Measurements from ENCODE around the gene PDPN.
"Not testable (repeated sequence)": the region's sequence is repeated elsewhere in the genome, so short reads cannot be mapped to it uniquely, and the experiment has no call there.

The PDPN gene

DNA sequence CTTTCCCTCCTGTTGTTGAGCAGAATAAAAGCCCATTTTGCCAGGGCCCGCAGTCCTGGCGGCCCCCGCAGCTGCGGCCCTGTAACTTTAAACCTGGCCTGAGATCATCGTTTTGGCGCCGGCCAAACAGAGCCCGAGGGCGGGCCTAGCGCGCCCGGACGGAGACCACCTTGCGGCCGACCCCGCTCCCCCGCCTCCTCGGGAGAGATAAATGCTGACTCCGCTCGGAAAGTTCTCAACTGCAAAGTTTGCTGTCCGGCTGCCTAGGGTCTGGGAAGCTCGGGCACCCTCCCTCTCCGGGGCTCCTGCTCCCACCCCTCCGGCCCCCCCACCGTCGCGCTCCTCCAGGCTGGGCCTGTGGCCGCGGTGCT lies at the start of gene PDPN:
PDPN (plus strand) TSS at position 238 of the 371 bp plus-strand sequence. CDS start 202 bp downstream, outside the sequence.
- DNase-seq: no peak

DNA sequence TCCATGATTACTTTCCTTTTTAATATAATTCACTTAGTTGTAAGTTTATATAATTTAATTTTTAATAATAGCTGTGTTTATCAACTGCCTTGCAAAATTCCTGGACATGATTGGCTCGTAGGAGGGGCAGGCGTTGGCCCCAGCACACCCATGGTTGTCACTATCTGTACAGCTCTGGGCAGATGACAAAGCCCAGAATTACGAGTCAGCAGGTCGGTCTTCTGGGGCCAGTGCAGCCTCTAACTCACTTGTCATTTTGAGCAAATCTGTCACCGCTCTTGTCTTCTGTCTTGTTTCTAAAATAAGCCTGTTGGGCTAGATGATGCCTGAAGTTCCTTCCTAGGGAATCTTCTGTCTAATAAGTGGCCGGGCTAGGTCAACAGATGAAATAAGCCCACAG lies 48.4 kb upstream of the PDPN start:
- no peak for DNase-seq

GRCh38 chr1:13536571-13536970 lies 47.1 kb upstream of the PDPN start:
- DNase-seq: no peak

- DNase-seq: no peak
Observed at GRCh38 chr1:13538832-13539231, 44.8 kb upstream of the PDPN start.

DNA sequence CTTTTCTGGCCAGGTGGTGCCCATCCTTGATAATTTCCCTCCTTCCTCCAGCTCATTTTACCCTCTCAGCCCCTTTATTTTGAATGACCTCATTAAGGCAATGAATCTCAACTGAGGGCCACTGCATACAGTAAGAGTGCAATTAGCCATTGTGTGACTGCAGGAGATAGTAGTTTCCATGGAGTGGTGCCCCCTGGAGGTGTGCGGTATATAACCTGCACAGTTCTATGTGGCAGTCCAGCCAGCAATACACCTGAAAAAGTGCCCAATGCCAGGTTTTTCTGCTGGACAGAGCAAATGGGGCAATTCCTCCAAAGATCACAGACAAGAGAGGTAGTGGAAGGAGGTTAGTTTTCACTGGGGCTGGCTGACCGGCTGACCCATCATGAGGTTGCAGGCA lies 43.9 kb upstream of the PDPN start:
- DNase-seq: no peak

DNA sequence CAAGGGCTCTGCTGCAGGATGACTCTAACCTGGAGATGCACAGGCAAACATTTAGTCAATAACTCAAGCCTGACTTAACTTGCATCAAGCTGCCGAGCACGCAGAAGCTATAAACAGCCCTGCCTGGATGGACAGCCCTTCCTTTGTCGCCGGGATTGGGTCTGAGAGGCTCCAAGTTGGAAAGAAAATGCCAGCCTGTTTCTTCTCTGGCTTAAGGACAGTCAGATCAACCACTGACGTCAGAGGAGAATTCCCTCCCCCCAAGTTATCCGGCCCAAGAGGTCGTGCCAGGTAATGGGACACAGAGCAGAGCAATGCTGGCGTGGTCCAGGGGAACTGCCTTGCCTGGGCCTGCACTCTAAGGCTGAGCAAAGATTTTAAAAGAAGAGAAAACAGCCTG lies 42.8 kb upstream of the PDPN start:
- no peak for DNase-seq

DNA sequence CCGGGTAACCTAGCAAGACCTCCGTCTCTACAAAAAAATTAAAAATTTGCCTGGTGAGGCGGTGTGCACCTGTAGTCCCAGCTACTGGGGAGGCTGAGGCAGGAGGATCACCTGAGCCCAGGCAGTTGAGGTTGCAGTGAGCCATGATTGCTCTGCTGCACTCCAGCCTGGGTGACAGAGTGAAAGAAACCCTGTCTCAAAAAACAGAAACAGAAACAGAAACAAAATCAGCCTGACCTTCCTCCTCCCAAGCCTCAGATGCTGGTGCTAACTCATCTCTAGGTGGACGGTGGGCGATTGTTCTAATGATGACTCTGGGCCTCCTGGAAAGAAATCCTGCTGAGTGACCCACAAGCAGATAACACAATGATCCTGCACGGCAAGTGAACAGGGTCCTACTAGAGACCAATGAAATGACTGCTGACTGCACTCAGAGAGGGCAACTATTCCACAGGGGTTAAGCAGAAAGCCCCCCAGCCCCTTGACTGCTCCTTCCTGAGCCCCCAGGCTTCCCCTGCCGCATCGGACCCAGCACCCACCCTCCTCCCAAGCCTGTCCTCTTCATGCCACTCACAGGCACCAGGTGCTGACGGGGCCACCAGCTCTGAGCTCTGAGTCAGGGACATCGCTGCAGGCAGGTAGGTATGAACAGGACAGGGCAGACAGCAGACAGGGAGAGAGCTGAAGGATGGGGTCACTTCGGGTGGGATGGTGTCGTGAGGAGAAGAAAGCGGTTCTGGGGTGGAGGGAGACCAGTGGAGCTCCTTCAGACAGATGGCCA lies 42.0 kb upstream of the PDPN start:
- no peak for DNase-seq

GRCh38 chr1:13543451-13544220 lies 40.0 kb upstream of the PDPN start:
- DNase-seq: peak; percentile 4

DNA sequence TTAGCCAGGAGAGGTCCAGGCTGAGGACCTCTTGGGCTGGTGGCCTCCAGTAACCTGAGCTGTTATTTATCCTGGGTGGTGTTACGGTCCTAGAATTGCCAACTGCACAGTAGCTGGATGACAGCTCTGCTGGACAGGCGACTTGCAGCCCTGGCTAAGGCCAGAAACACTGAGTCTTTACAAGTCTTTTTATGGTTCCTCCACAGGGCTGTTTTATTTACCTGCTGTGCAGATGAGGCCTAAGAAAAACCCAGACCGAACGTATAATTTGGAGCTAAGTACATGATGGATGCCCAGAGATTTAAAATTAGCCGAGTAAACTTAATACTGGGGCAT lies 39.4 kb upstream of the PDPN start:
- DNase-seq: no peak

GRCh38 chr1:13546791-13547190 lies 36.8 kb upstream of the PDPN start:
- no peak for DNase-seq

DNA sequence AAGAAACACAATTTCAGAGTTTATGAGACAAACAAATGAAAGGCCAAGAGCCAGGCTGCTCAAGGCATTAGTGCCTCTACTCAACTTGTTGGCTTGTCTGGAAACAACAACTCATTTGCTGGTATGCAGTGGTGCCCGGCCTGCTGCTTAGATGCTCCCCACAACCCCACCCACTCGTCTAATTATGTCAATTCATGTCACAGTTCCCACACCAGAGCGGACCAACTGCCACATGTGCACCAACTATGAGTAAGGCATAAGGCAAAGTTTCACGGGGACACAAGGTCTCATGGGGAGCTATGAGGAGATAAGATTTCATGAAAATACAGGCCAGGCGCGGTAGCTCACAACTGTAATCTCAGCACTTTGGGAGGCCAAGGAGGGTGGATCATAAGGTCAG lies 35.4 kb upstream of the PDPN start:
- DNase-seq: no peak

DNA sequence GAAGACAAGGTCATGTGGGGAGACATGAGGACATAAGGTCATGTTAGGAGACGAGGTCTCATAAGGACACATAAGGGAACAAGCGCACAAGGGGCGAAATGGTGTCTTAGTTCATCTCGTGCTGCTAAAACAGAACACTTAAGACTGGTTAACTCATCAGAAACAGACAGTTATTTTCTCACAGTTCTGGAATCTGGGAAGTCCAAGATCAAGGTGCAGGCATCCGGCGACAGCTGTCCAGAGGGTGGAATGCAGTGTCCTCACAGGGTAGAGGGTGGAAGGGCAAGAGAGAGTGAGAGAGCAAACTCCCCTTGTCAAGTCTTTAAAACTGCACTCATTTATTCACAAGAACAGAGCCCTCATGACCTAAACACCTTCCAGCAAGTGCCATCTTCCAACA lies 34.6 kb upstream of the PDPN start:
- DNase-seq: no peak

DNA sequence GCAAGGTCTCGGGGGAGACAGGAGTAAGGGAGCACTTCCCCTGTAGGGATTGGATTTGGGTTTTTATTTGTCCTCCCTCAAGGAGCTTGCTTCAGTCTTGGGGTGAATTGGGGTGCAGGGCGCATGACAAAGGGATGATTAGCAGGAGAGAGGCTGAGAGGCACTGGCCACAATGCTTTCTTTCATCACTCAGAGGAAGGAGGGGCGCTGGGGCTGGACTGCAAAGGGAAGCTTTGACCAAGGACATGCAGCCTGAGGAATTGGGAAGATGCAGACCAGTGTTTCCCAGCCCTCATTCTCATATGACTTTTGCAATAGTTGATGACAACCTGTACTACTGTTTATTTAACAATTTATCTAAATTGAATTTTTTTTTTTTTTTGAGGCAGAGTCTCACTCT lies 34.1 kb upstream of the PDPN start:
- no peak for DNase-seq

DNA sequence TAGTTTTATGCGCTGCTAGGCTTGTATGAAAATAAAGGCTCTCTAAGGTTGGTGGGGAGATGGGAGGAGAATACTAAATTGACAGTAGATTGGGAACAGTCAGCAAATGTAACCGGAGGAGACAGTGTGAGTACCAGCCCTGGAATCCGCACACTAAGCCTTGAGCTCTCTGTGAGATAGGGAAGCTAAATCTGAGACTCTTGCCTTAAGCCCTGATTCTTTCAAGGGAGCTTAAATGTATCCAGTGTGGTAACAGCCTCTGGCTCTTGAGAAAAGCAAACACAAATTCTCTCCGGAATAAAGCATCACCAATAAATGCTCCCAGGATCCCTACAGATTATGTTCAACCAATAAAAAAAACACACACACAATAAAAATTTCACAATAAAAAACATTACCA lies 33.0 kb upstream of the PDPN start:
- no peak for DNase-seq

DNA sequence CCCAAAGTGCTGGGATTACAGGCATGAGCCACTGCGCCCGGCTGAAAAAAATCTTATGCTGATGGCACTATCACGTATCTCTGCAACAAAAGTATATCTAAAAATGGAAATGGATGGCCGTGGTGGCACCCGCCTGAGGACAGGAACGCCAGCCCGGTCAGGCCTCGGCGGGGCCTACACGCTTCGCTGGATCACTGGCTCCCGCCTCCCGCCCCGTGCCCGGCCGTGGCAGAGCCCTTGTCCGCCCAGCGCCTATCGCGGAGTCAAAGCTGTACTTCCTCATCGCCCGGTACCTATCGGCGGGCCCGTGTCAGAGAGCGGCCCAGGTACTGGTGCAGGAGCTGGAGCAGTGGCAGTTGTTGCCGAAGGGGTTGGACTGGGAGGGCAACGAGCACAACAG lies 28.8 kb upstream of the PDPN start:
- no peak for DNase-seq

DNA sequence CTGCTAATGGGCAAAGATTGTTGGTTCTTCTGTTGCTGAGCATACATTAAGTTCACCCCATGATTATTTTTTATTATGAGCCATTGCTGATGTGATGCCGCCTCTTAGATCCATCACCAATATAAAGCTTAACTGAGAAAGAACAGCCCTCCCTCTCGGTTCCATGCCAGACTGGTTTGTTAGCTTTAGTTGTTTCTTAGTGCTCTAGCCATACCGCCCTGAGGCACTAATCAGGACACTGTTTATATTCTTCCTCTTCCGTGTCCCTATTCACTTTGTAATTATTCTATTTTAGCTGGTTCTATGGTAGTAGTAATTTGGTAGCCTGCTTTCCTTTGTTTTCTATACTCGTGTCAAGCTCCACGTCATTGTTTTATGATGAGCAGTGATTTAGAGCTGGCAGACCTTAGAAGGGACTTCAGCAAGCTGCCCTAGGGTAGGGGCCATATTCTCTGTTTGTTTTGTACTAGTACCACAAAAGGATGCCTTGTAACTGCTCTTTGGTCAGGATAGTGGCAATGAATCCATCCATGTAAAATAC lies 27.3 kb upstream of the PDPN start:
- no peak for DNase-seq

GRCh38 chr1:13560541-13560940 lies 23.1 kb upstream of the PDPN start:
- DNase-seq: no peak

GRCh38 chr1:13562981-13563380 lies 20.7 kb upstream of the PDPN start:
- not testable (repeated sequence) for DNase-seq

DNA sequence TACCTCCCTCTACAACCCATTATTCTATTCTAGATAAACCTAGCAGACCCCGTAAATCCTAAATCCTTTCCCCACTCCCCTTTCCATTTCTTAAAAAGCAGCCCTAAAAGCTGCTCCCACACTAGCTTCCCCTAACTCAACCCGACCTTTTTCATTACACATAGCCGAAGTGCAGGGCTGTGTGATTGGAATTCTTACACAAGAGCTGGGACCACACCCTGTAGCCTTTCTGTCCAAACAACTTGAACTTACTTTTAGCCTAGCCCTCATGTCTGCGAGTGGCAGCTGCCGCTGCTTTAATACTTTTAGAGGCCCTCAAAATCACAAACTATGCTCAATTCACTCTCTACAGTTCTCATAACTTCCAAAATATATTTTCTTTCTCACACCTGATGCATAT lies 19.6 kb upstream of the PDPN start:
- DNase-seq: no peak

GRCh38 chr1:13570435-13570834 lies 13.2 kb upstream of the PDPN start:
- DNase-seq: not testable (repeated sequence)

DNA sequence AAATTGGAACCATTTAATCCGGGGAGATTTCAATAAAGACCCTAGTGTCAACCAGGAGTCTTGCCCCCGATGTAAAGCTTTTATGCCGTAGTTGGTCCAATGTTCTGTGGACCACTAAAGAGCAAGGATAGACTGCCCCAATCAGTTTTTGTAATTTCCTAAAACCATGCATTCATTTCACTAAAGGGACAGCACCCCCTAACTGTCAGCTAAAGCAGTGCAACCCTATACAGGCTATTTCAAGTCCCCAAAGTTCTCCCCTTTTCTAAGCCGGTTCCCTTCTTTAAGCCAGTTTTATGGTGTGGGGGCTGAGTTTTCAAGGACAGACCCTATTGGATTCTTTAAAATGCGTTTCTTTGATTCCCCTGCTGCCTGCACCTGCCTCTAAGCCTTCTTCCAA lies 12.7 kb upstream of the PDPN start:
- no peak for DNase-seq

GRCh38 chr1:13573586-13573985 lies 10.0 kb upstream of the PDPN start:
- DNase-seq: no peak

- no peak for DNase-seq
Observed at GRCh38 chr1:13576926-13577325, 6.7 kb upstream of the PDPN start.

DNA sequence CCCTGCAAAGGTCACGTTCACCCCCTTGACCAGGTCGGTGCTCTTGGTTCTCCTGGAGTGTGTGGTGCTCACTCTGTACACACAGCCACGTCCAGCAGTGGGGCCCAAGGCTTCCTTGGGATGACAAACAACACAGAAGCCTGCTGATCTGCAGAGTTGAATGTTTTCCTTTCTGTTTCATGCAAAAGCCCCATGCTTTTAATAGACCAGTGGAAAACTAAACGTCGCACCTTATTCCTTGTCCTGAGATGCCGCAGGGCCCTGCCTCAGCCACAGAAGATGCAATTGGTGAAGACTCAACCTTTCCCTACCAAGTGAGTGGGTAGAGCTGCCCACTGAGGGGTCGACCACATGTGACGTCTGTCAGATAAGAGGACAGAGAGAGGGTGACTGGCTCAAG lies 5.8 kb upstream of the PDPN start:
- no peak for DNase-seq

DNA sequence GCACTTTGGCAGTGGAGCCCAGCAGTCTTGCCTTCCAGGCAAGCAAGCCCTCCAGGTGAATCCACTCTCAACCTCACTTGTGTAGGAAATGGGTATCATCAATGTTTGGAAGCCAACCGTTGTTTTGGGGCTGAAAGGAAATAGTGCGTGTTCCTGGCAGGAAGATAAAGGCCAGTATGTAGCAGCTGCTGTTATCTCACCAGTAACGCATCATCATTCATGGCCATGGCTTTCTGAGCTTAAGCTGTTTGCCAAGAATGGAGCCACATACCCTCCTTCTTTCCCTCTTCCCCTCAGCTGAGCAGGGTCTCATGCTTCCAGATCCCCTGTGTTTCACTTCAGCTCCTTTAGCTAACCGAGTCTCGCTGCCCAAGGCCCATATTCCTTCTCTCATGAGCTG lies 2.2 kb upstream of the PDPN start:
- DNase-seq: no peak
